GM19328 (cell line): ENCODE data around the gene FARS2.
"Not testable (repeated sequence)": the region's sequence is repeated elsewhere in the genome, so short reads cannot be mapped to it uniquely, and the experiment has no call there.

Experiments used
- ATAC-seq: cut with Tn5 transposase; IDR thresholded peaks from one replicate; pipeline ENCODE4 v1.9.1; 2021; ENCODE audit warnings: mild to moderate bottlenecking, moderate library complexity; ENCODE audit not compliant: unreplicated experiment

FARS2 gene

DNA sequence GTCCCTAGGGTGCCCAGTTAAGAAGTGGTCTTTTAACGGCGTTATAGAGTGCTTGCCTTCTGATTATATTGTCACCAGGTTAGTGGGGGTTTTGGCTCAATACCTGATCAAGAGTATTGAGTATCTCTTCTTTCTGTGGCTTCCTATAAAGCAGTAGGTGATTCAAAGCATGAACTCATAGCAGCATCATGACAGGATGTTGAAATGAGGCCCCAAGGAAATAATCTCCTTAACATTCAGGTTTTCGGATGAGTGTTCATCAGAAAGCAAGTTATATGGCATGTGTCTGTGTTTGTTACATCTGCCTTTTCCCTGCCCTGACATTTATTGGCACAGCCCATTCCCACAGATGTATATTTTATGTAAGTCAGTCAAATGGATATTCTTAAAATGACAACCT, 301.0 kb downstream of the FARS2 start:
- no peak for ATAC-seq

DNA sequence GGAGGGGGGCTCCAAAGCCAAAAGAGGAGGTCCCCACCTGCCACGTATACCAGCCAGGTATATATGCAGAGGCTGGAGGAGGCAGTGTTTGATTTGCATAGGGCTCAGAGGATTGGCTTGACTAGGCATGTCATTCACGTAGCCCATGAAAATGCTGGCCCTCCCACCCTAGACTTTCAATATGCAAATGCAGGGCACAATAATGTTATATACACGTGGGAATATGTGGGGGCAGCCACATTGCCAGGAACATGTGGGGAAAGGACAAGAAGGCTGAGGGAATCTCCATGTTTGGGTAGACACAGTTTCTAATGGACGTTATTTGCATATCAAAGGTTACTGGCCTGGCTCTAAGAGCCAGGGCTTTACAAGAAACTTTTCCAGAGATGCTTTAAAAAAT, 301.8 kb downstream of the FARS2 start:
- no peak for ATAC-seq

DNA sequence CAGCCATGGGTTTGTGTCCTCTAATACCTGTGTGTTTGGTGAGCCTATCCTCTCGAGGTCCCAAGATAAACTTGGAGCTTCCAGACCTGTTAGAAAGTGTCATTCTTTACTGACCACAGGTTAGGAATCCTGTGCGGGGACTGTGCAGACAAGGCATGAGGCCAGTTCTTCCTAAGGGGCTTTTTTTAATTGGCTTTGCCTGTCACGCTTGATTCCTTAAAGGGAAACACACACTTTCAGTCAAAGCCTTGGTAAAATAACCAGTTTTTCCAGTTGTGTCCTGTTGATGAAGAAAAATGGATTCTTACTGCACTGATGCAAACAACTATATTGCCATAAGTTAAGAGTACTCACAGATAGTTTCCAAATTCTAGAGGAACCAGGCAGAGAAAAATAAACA, 303.4 kb downstream of the FARS2 start:
- ATAC-seq = not testable (repeated sequence)

DNA sequence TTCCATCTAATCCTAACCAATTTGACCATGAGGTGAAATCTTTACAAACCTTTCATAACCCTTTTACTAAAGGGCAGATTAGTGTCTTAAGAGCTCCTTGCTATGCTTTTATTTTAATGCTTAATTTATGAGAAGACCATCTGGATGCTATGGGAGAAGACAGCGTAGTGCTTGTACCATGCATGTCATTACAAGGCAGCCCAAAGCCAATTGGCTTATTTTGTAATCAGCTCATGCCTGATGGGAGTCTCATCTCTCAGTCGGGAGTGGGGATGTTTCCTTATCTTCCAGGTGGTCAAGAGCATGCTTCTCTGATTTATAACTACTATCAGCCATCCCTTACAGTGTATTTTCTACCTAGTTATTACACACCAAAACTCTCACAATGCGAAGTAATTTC, 304.7 kb downstream of the FARS2 start:
- ATAC-seq = no peak

DNA sequence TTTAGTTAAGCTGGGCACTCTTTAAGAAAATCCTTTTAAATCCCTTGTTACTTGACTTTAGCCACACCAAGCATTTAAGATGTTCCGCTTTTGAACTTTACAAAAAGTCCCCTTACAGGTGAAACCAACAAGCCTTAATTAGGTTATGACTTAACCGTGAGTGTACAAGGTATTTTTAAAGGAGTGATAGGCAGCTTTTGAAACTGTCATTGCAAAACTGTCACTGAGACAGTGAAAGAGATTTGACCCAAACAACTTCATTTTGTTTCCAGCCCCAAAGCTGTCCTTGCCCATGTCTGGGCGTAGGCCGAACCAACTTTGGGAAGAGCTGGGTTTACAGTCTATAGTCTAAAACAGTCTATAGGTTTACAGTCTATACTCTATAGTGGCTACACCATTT, 305.4 kb downstream of the FARS2 start:
- no peak for ATAC-seq

DNA sequence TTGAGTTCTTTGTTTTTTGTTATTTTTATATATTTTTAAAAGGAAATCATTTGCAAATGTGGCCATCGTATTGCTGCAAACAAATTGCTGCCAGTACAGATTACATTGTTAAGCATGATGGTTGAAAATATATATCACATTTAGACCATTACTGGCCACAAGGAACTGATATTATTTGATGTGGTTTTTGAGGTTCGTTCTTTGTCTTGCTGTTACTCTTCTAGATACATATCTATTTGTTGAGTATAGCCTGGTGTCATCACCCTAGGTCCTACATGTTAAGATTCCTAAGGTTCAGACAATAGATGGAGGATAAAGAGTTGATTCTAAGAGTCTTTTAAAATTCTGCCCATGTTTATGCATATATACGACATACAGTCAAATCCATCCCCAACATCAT, 306.0 kb downstream of the FARS2 start:
- no peak for ATAC-seq

DNA sequence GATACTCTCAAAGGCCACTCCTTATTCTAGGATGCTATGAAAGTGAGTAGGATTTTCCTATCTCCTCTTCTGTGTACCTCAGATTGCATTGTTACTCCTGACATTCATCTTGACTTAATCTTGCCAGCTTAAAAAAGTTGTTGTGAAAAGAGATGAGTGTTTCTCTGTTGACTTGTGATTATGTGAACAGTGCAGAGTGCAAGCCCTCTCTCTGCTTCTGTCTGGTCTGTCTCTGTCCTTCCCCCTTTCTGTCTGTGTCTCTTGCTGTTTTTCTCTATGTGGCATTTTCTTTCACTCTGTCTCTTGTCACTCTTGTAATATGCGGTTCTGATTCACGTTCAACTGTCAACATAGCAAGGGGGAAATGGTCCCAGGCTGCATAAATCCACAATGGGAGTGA, 306.6 kb downstream of the FARS2 start:
- no peak for ATAC-seq

DNA sequence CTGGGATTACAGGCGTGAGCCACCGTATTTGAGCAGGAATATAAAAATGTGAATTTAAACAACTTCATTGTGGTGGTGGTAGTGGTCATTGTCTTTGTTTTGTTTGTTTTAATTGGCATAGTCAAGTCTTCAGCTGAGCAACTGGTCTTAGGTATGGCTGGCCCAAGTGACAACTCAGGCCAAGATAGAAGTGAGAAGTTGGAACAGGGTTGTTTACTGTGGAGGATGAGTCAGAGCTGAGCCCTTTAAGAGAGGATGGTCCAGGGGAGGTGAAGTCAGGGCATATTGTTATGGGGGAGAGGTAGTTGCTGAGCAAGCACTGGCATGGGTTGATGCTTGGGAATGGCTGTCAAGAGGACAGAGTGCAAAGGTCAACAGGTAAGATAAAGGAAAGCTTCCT, 308.2 kb downstream of the FARS2 start:
- ATAC-seq = no peak

DNA sequence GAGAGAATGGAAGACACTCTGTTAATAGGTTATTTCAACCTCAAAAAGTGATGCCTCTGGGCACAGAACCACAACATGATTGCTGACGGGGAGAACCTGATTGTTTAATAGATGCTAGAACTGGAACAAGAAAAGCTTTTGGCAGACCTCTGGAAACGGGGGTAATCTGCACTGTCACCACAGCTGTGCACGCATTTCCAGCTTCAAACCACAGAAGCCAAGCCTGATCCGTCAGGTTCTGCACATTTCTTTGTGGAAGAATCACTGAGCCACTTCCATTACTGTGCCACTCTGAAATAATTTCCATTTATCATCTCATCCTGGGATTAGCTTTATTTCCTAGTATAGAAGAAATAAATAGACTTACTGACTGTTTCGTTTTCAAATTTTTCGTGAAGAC, 309.3 kb downstream of the FARS2 start:
- no peak for ATAC-seq

DNA sequence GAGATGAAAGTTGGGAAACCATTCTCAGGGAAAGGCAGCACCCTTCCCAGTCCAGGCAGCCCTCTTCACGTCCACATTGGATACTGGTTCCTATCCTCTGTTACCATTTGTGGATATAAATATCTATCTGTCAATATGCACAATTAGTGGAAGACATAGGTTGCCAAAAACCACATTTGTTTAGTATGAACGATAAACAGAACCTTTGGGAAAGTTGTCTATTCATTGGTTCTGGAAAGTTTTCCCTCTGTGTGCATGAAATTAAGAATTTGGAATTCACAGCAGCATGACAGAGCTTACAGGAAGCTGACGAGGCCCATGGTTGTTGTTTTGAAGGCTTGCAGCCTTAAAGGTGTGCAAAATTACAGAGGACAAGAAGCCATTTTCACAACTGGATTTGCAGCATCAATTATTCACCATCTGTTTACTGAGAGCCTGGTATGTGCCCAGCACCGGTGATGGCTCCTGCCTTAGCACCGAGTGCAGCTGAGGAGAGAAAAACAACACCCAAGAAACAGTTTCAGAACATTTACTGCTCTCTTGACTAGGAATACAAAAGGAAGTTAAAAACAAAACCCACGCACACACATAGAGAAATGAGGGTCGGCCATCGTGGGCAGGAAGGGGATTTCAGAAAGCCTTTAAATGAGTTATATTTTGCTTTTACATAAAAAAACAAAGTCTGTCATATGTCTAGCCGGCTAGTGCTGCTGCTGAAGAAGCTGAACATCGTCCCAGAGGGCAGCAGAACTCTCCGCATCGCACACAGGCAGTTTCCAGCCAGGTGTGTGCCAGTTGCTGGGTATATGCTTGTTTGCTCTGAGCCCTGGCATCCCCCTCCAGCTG, 319.6 kb downstream of the FARS2 start:
- no peak for ATAC-seq

DNA sequence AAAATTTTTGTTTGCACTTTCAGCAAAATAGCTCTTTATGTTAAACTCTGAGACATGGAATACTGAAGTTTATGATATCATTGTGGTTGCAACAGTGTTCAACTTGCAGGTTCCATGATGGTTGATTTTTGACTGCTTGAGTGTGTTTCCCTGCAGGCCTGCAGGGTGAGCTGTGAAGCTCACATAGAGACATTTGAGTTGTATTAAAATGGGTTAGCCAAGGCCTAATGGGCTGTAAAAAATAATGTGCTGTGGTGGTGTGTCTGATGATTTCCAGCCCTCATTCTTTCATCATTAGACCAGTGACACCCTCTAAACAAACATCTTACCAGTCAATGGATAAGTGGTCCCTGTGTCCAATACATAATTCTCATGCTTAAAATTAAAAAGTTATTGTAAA, 321.4 kb downstream of the FARS2 start:
- no peak for ATAC-seq

DNA sequence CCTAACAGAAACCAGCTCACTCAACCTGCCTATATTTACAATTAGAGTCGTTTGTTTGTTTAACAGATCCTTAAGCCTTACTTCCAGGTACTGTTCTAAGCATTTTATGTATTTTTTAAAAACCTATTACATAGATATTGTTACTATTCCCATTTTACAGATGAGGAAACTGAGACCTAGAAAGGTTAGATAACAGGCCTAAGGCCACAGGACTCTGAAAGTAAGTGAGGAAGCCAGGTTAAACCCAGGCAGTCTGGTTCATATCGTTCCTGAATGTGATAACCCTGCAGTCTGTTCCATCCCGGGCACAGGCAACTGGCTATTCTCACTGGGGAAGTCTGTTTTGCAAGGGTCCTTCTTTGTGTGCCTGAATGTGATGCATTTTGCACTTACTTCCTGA, 322.2 kb downstream of the FARS2 start:
- ATAC-seq = no peak

DNA sequence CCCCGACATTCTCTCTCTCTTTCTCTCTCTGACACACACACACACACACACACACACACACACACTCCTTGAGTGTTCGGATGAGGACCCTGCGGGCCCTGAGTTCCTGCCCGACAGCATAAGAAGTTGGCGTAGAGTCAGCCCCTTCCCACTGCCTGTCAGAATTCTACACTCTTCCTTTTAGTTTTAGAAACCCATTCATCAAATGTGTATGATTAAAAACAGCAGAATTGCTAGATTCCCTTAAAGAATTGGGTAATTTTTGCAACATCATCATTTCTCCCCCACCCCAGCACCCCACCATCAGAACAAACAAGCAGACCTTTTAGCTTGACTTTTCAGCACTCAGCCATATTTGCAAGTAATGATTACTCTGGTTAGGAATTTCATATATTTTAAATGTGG, 322.8 kb downstream of the FARS2 start:
- ATAC-seq = no peak

DNA sequence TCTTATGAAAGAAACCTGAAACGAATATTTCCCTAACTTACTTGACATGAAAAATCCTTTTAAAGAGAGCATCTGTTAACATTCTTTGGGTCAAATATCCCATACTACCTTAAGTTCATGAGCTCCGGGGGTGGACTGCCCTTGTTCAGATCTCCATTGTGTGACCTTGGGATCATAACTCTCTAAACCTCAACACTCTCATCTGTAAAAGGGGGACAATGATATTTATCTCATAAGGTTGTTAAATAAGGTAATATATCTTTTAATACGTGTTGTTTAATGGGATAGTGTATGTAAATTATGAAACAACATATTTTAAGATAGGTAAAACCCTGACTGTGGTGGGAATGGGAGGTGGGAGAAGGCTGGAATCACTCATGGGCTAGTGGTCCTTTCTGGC, 326.3 kb downstream of the FARS2 start:
- ATAC-seq = no peak

DNA sequence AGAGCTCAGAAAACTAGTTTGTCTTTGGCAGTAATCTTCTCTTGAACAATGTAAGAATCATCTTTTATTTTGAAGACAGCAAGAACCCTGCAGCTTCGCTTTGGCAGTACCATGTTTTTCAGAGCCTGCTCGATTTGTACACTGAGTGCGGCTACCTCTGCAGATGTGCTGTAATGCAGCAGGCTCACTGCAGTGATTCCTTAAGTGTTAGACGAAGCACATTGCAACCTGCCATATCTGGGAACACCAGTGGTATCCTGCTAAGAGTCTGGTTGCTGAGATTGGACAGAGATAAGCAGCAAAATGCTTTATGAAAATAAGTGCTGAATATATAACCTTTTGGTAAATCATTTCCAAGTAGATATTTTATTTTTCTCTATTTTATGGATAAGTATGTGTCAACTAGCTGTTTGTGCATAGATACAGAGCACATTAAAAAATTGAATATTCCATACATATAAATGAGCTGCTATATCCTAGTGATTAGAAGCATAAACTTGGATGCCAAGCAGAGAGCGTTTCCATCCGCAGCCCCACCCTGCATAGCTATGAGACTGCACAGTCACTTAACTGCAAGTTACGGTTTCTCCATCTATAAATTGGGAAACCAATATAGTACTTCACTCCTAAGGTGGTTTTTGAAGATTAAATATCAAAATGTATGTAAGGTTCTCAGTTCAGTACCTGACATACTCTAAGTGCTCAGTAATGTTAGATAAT, 328.3 kb downstream of the FARS2 start:
- no peak for ATAC-seq

DNA sequence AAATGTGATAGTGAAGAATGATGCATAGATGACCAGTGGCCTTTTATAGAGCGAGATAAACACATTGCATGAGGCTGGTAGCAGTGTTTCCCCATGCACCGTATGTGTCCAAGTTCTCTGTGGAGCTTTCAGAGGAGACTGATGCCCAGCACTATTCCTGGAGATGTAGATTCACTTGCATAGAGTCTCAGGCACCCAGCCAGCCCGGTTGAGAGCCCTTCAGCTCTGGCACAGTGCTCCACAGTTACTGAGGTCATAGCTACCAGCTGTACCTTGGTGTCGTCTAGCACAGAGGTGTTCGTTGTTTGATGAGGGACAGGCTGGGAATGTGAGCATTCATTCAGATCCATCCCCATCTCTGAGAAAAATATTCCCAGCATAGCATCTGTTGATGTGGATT, 328.9 kb downstream of the FARS2 start:
- no peak for ATAC-seq

DNA sequence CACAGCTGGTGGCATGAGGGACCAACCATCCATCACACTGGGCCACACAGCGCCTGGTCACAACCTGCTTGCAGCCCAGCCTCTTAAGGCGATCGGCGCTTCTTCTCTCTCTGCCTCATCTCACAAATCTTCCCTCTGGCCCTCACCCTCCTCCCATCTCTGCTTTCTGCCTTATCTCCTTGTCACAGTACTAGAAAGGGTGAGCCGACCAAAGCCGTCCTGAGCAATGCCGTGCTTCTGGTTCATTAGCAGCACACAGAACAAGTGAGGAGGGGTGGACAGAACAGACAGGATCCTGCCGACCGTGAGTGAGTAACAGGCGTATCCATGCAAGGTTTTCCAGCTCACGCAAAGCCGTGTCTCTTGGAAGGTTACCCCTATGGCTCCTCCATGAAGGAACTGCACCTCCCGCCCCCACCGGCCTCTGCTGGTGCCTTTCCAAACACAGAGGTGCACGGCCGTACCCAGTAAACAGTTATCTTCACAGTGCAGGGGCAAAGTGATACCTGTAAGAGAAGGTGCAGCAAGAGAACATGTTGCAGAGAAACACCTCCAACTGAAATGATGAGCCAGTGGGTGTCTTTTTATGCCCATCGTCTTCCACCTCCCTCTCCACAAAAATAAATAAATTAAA, 331.7 kb downstream of the FARS2 start:
- ATAC-seq = no peak

DNA sequence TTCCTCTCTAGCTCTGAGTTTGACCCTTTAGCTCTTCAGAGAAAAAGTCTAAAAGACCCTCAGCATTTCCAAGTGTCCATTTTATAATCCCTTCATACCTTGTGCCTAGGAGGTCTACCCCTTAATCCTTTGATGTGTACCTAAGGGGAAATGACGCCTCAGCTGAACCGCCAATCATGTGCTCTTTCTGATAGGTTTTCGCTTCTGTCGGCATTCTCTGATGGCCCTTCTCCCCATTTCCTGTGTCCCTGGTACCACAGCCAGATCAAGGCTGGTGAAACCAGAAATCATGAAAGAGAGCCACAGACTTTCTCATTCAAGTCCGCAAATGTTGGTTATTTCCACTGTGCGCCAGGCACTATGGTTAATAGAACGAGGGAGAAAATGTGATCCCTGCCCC, 333.9 kb downstream of the FARS2 start:
- no peak for ATAC-seq

DNA sequence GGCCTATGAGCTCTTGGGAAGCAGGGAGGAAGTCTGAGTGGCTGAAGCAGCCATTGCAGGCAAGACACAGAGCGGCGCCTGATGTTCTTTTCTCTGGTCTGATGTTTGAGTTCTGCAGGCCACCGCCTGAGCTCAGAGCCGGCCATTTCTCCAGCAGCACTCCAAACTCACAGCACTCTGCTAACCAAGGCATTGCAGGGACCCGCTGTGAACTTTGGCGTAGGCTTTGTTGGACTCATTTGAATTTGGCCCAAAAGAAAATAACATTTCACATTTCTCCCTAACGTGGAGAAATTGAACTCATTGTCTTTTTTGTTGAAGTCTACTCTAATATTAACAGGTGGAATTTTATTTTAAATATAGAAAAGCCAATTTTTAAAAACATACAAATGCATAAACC, 336.1 kb downstream of the FARS2 start:
- no peak for ATAC-seq

DNA sequence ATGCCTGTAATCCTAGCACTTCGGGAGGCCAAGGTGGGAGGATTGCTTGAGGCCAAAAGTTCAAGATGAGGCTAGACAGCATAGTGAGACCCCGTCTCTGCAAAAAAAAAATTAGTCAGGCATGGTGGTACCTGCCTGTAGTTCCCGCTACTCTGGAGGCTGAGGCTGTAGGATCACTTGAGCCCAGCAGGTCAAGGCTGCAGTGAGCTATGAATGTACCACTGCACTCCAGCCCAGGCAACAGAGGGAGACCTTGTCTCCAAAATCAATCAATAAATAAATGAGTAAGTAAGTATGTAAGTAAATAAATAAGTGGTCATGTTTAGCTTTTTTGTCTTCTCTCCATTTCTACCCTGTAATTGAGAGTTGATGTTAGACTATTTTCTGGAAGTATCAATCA, 336.8 kb downstream of the FARS2 start:
- no peak for ATAC-seq

DNA sequence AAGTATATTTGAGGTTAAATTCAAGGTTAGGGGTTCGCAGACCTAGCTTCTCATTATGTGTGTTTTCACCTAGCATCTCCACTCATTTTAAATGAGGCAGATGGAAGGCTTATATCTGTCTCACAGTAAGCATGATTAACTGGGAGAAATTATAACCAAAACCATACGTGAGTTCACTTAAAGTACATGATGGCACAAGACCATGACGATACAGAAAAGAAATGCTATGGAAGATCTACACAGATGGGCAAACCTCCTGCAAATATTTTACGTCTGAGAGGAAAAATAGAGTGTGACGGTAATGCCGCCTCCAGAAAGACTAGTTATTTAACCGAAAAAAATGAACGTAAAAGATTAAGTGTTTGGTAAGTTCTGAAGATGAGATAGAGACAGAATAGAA, 337.8 kb downstream of the FARS2 start:
- ATAC-seq = no peak

DNA sequence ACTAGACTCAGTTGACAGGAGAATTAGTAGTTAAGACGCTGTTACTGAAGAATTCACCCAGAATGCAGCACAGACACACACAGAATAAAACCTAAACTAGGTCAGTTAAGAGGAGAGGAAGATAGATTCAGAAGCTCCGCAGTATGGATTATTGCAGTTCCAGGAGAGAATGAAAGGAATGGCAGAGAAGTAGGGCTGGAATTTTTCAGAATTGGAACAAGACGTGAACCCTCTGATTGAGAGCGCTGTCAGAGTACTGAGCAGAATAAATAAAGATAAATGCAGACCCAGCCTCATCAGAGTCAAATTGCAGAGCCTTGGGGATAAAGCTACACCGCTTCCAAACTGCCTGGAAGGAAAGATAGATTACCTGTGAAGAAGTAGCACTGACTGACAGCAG, 344.6 kb downstream of the FARS2 start:
- no peak for ATAC-seq
